ENCODE measurements around the gene MRPS27.

DNA sequence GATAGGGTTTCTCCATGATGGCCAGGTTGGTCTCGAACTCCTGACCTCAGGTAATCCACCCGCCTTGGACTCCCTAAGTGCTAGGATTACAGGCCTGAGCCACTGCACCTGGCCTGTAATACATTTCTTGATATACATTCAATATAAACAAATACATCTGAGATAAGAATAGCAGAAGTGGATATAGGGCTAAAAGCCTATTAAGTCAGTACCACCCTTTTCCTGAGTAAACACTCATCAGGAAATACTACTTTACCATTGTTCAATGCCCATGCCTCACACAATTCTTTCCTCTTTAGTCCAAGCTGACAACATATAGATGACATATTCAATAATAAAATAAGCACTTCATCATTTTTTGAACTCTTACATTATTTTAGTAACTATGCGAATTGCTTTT is 64.8 kb downstream of the MRPS27 start:
- TF ChIP-seq POLR2A (IDR thresholded peaks at IDR 0.05; ENCODE audit: low read depth, low read length), result no peak
- no peak for TF ChIP-seq POU2F2 (IDR thresholded peaks at IDR 0.05; ENCODE audit: low read depth, low read length)
- TF ChIP-seq TAF1 (IDR thresholded peaks at IDR 0.05; ENCODE audit: low read depth, low read length), result no peak
- TF ChIP-seq POLR2AphosphoS5 (IDR thresholded peaks at IDR 0.05; ENCODE audit: low read depth, low read length), result no peak
- TF ChIP-seq PAX5 (IDR thresholded peaks at IDR 0.05; ENCODE audit: insufficient read depth, low read length, severe bottlenecking), result no peak
- no peak for TF ChIP-seq SPI1 (IDR thresholded peaks at IDR 0.05; ENCODE audit: low read depth, low read length)

Data from GM12891 (cell line).